ENCODE results near the gene COX19. TPM values are rescaled to one million over a fixed set of nuclear protein-coding genes. Genes with fewer than 3 reads are reported as not detected.

The COX19 gene
- total RNA-seq, 1 donor, result 10.9 TPM

- Histone ChIP-seq H4K20me1 (ENCODE audit: insufficient read depth, low read length) (no peaks in the 10 kb centered on the region), H3K27ac (ENCODE audit: low read depth, low read length) (no peak overlapping the region), H3K4me3 (ENCODE audit: insufficient read depth, low read length) (no peak overlapping the region), H3K36me3 (ENCODE audit: insufficient read depth, low read length) (no peaks in the 10 kb centered on the region), H2AFZ (ENCODE audit: low read length) (no peak overlapping the region), H3K79me2 (ENCODE audit: insufficient read depth, low read length) (no peaks in the 10 kb centered on the region), H3K27me3 (ENCODE audit: insufficient read depth, low read length) (peaks cover 32% of the 10 kb centered on the region), H3K4me1 (ENCODE audit: insufficient read depth, low read length) (no peaks in the 10 kb centered on the region), H3K4me2 (ENCODE audit: insufficient read depth, low read length) (no peak overlapping the region), H3K9me3 (ENCODE audit: low read depth, low read length) (no peaks in the 10 kb centered on the region)
- peak; percentile 65 for DNase-seq (ENCODE audit: insufficient read length, low spot score, missing footprints)
- no peak for TF ChIP-seq CTCF (IDR thresholded peaks at IDR 0.05; ENCODE audit: extremely low read depth, low read depth, low read length)
These were observed 23.3 kb downstream of the COX19 start for GRCh38 chr7:951881-952547.

GRCh38 chr7:949021-949934, 26.1 kb downstream of the COX19 start:
- TF ChIP-seq CTCF (IDR thresholded peaks at IDR 0.05; ENCODE audit: extremely low read depth, low read depth, low read length), result no peak
- H3K4me2 ChIP-seq (ENCODE audit: insufficient read depth, low read length), result no peak overlapping the region
- no peak overlapping the region for H2AFZ ChIP-seq (ENCODE audit: low read length)
- no peaks in the 10 kb centered on the region for H4K20me1 ChIP-seq (ENCODE audit: insufficient read depth, low read length)
- no peaks in the 10 kb centered on the region for H3K79me2 ChIP-seq (ENCODE audit: insufficient read depth, low read length)
- H3K9me3 ChIP-seq (ENCODE audit: low read depth, low read length), result no peaks in the 10 kb centered on the region
- H3K4me1 ChIP-seq (ENCODE audit: insufficient read depth, low read length), result no peaks in the 10 kb centered on the region
- H3K36me3 ChIP-seq (ENCODE audit: insufficient read depth, low read length), result no peaks in the 10 kb centered on the region
- H3K27me3 ChIP-seq (ENCODE audit: insufficient read depth, low read length), result peaks cover 17% of the 10 kb centered on the region
- H3K4me3 ChIP-seq (ENCODE audit: insufficient read depth, low read length), result no peak overlapping the region
- H3K27ac ChIP-seq (ENCODE audit: low read depth, low read length), result no peak overlapping the region
- DNase-seq (ENCODE audit: insufficient read length, low spot score, missing footprints), result peak; percentile 85

GRCh38 chr7:947391-948210, 27.7 kb downstream of the COX19 start:
- Histone ChIP-seq H3K4me3 (ENCODE audit: insufficient read depth, low read length) (no peak overlapping the region), H3K4me2 (ENCODE audit: insufficient read depth, low read length) (no peak overlapping the region), H3K27me3 (ENCODE audit: insufficient read depth, low read length) (peaks cover 5% of the 10 kb centered on the region), H4K20me1 (ENCODE audit: insufficient read depth, low read length) (no peaks in the 10 kb centered on the region), H3K36me3 (ENCODE audit: insufficient read depth, low read length) (no peaks in the 10 kb centered on the region), H3K4me1 (ENCODE audit: insufficient read depth, low read length) (no peaks in the 10 kb centered on the region), H3K27ac (ENCODE audit: low read depth, low read length) (no peak overlapping the region), H2AFZ (ENCODE audit: low read length) (no peak overlapping the region), H3K9me3 (ENCODE audit: low read depth, low read length) (no peaks in the 10 kb centered on the region), H3K79me2 (ENCODE audit: insufficient read depth, low read length) (no peaks in the 10 kb centered on the region)
- no peak for TF ChIP-seq CTCF (IDR thresholded peaks at IDR 0.05; ENCODE audit: extremely low read depth, low read depth, low read length)
- peak; percentile 74 for DNase-seq (ENCODE audit: insufficient read length, low spot score, missing footprints)

All from osteoblast (primary cell).